CD14-positive monocyte (primary cell): ENCODE results near the gene TOR1A. TPM values are rescaled to one million over a fixed set of nuclear protein-coding genes. Genes with fewer than 3 reads are reported as not detected.

ENCODE experiments used
- DNase-seq, 3 donors: peaks; one replicate each; pipeline ENCODE4 v3.0.0-alpha.2; 2011 to 2022
- H2AFZ ChIP-seq: 2 replicates; pipeline ENCODE4 v1.6.0; 2012; ENCODE audit warnings: mild to moderate bottlenecking, low read depth, low read length, inconsistent platforms; ENCODE audit not compliant: insufficient read depth, poor library complexity, severe bottlenecking
- H3K27ac ChIP-seq, 2 donors: 1 replicate in 1 of 2; 2 replicates in 1 of 2; pipeline ENCODE4 v1.5.1; 2012 to 2013; ENCODE audit warnings: low read length in 2 of 2, control low read depth in 1 of 2, inconsistent platforms in 1 of 2, low read depth in 1 of 2, mild to moderate bottlenecking in 1 of 2
- H3K27me3 ChIP-seq, 2 donors: one replicate each; pipeline versions ENCODE4 v1.6.0 to v1.6.1; 2011 to 2013; ENCODE audit warnings: low read length in 2 of 2; ENCODE audit not compliant: control insufficient read depth in 2 of 2, insufficient read depth in 2 of 2
- H3K36me3 ChIP-seq, 2 donors: replicated peaks in 1 of 2; 1 replicate in 1 of 2; 2 replicates in 1 of 2; pipeline versions ENCODE4 v1.5.1 to v1.6.1; 2012 to 2013; ENCODE audit warnings: low read length in 2 of 2, control low read depth in 1 of 2, inconsistent platforms in 1 of 2, mild to moderate bottlenecking in 1 of 2; ENCODE audit not compliant: insufficient read depth in 2 of 2, control insufficient read depth in 1 of 2
- H3K4me1 ChIP-seq, 2 donors: 1 replicate in 1 of 2; 2 replicates in 1 of 2; pipeline versions ENCODE4 v1.5.1 to v1.6.1; 2012 to 2013; ENCODE audit warnings: low read length in 2 of 2, control low read depth in 1 of 2, inconsistent platforms in 1 of 2, mild to moderate bottlenecking in 1 of 2, moderate library complexity in 1 of 2; ENCODE audit not compliant: insufficient read depth in 2 of 2, control insufficient read depth in 1 of 2
- H3K4me2 ChIP-seq: replicated peaks from 2 replicates; pipeline ENCODE3; 2012; ENCODE audit warnings: low read length, moderate library complexity, mild to moderate bottlenecking; ENCODE audit not compliant: poor library complexity, severe bottlenecking; ENCODE audit errors: extremely low read depth
- H3K4me3 ChIP-seq, 3 experiments: fragments of 200-600 bp in 1 of 3; sonication (generic) in 1 of 3; replicated peaks in 1 of 3; 1 replicate in 2 of 3; 2 replicates in 1 of 3; pipeline ENCODE4 v1.5.1; 2011 to 2013; ENCODE audit warnings: low read length in 3 of 3, mild to moderate bottlenecking in 3 of 3, control low read depth in 2 of 3, low read depth in 2 of 3, inconsistent platforms in 1 of 3, moderate library complexity in 1 of 3
- H3K79me2 ChIP-seq: 2 replicates; pipeline ENCODE4 v1.6.0; 2012; ENCODE audit warnings: mild to moderate bottlenecking, control low read depth, inconsistent platforms, low read length, moderate library complexity; ENCODE audit not compliant: insufficient read depth
- H3K9ac ChIP-seq: 2 replicates; pipeline ENCODE4 v1.6.0; 2017; ENCODE audit warnings: low read length, mild to moderate bottlenecking; ENCODE audit not compliant: insufficient read depth, poor library complexity, severe bottlenecking
- H3K9me3 ChIP-seq, 2 donors: replicated peaks in 1 of 2; 1 replicate in 1 of 2; 2 replicates in 1 of 2; pipeline versions ENCODE4 v1.5.1 to v1.6.1; 2012 to 2013; ENCODE audit warnings: low read length in 2 of 2, control low read depth in 1 of 2; ENCODE audit not compliant: control insufficient read depth in 1 of 2, insufficient read depth in 1 of 2
- H4K20me1 ChIP-seq: 2 replicates; pipeline ENCODE4 v1.6.0; 2012; ENCODE audit warnings: mild to moderate bottlenecking, low read length, control low read depth, moderate library complexity; ENCODE audit not compliant: insufficient read depth
- H3K27ac Mint-ChIP-seq, 7 donors: one replicate each; pipeline ENCODE4 v1.8.0; 2020; ENCODE audit warnings: mild to moderate bottlenecking in 7 of 7, mixed read lengths in 7 of 7, moderate library complexity in 6 of 7, inconsistent platforms in 2 of 7
- H3K27me3 Mint-ChIP-seq, 3 donors: one replicate each; pipeline ENCODE4 v1.8.0; 2021 to 2022; ENCODE audit warnings: low read depth in 3 of 3, mild to moderate bottlenecking in 3 of 3, mixed read lengths in 3 of 3, moderate library complexity in 3 of 3, inconsistent platforms in 1 of 3
- H3K36me3 Mint-ChIP-seq, 2 donors: one replicate each; pipeline ENCODE4 v1.8.0; 2020; ENCODE audit warnings: mixed read lengths in 2 of 2, inconsistent platforms in 1 of 2, mild to moderate bottlenecking in 1 of 2
- H3K4me1 Mint-ChIP-seq: one replicate; pipeline ENCODE4 v1.8.0; 2020; ENCODE audit warnings: mild to moderate bottlenecking, mixed read lengths
- H3K4me3 Mint-ChIP-seq, 2 donors: one replicate each; pipeline ENCODE4 v1.8.0; 2020; ENCODE audit warnings: mild to moderate bottlenecking in 2 of 2, mixed read lengths in 2 of 2, moderate library complexity in 1 of 2
- H3K9me3 Mint-ChIP-seq, 7 donors: one replicate each; pipeline ENCODE4 v1.8.0; 2020 to 2022; ENCODE audit warnings: mixed read lengths in 7 of 7, mild to moderate bottlenecking in 6 of 7, moderate library complexity in 6 of 7, inconsistent platforms in 2 of 7
- WGBS: methylation state at CpG from one replicate; pipeline ENCODE4 v1.1.5; 2013; ENCODE audit warnings: missing lambda C conversion rate; ENCODE audit not compliant: insufficient coverage; 5-methylcytosine and 5-hydroxymethylcytosine counted together
- intact Hi-C, 2 donors: fragments of 100-400 bp; cut with micrococcal nuclease; formaldehyde crosslinking; loops; one replicate each; pipeline versions ENCODE4 v1.15.0 to v1.15.1; 2023
- polyA plus RNA-seq, 3 donors: library from polyadenylated mRNA; depleted of rRNA in 1 of 3; unstranded in 2 of 3; stranded (reverse) in 1 of 3; fragments of 300-500 nt in 2 of 3; fragments of >200 nt in 1 of 3; fragmentation: Illumina TruSeq in 2 of 3; gene quantifications; 1 replicate in 2 of 3; 2 replicates in 1 of 3; pipeline ENCODE4 v1.2.3, GENCODE V29; 2012 to 2021
- TF ChIP-seq, protein P1 (sequence below): fragments of 200-600 bp; IDR thresholded peaks from one replicate; pipeline ENCODE4 v1.8.0; 2022; ENCODE audit warnings: antibody characterized with exemption, mild to moderate bottlenecking

Gene TOR1A
- polyA plus RNA-seq, 3 donors = 41.2 to 95.3 (median 89.6) TPM

DNA sequence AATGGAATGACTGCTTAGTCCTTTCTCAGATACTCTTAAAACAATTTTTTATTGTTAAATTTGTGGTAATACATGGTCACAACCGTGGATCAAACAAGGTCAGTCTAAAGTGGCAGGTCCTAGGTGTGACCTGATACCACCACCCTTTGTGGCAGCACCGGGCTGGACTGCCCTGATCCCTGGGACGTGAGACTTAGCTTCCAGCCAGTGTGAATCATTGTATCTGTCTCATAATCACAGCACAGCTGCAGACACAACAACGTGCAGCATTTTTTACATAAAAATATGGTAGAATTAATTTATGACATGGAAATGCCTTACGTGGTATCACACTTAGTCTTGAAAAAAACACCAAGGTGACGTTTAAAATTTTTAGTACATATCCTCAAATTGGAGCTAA is 13.1 kb downstream of the TOR1A start:
- peak overlapping the region in 1 of 7 donors; percentile 30 for H3K27ac Mint-ChIP-seq
- peaks cover 66% of the 10 kb centered on the region for H3K79me2 ChIP-seq
- no peak overlapping the region for H3K27ac ChIP-seq
- H4K20me1 ChIP-seq = peaks cover 84% of the 10 kb centered on the region
- WGBS = no CpG with 5 or more reads among the region's 6 CpGs
- peaks cover 0 to 3% (median 0%) of the 10 kb centered on the region in 7 donors for H3K9me3 Mint-ChIP-seq
- no peak overlapping the region for H2AFZ ChIP-seq
- H3K4me1 Mint-ChIP-seq = peaks cover 26% of the 10 kb centered on the region
- TF ChIP-seq, protein P1, sequence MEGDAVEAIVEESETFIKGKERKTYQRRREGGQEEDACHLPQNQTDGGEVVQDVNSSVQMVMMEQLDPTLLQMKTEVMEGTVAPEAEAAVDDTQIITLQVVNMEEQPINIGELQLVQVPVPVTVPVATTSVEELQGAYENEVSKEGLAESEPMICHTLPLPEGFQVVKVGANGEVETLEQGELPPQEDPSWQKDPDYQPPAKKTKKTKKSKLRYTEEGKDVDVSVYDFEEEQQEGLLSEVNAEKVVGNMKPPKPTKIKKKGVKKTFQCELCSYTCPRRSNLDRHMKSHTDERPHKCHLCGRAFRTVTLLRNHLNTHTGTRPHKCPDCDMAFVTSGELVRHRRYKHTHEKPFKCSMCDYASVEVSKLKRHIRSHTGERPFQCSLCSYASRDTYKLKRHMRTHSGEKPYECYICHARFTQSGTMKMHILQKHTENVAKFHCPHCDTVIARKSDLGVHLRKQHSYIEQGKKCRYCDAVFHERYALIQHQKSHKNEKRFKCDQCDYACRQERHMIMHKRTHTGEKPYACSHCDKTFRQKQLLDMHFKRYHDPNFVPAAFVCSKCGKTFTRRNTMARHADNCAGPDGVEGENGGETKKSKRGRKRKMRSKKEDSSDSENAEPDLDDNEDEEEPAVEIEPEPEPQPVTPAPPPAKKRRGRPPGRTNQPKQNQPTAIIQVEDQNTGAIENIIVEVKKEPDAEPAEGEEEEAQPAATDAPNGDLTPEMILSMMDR = no peak
- no peak overlapping the region for H3K4me3 ChIP-seq
- H3K36me3 Mint-ChIP-seq = peaks cover 65 to 82% of the 10 kb centered on the region in 2 donors
- H3K9ac ChIP-seq = no peak overlapping the region
- no peak overlapping the region for H3K4me2 ChIP-seq
- DNase-seq = no peak
- peaks cover 73 to 83% of the 10 kb centered on the region in 2 donors for H3K36me3 ChIP-seq
- intact Hi-C loops = no loop called here
- peaks cover 14% of the 10 kb centered on the region in 2 donors for H3K4me1 ChIP-seq
- no peaks in the 10 kb centered on the region for H3K27me3 ChIP-seq
- no peaks in the 10 kb centered on the region for H3K9me3 ChIP-seq
- H3K27me3 Mint-ChIP-seq = peaks cover 0 to 1% (median 0%) of the 10 kb centered on the region in 3 donors
- H3K4me3 Mint-ChIP-seq = no peak overlapping the region

DNA sequence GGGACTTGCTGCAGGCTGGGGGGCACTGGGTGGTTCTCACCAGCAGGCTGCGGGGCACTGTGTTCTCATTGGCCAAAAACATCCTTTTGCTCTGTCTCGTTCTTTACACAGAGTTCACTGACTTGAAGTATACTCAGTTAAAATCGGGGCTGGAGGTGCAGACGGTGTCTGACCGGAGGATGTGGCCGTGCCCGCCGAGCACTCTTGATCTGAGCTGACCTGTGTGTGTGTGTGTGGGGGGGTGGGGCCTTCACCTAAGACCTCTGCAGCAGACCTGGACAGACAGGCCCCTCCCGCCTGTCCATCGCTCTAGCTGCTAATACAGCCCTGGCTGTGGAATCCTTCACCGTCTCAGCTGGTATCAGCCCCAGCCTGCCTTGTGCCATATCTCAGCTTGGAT is 13.8 kb downstream of the TOR1A start:
- Histone ChIP-seq H3K79me2 (peaks cover 59% of the 10 kb centered on the region), H3K9ac (no peak overlapping the region), H3K4me1 (peaks cover 20 to 21% of the 10 kb centered on the region in 2 donors), H3K27ac (no peak overlapping the region), H3K36me3 (peaks cover 66 to 76% of the 10 kb centered on the region in 2 donors), H3K9me3 (no peaks in the 10 kb centered on the region), H3K4me2 (no peak overlapping the region), H2AFZ (no peak overlapping the region), H4K20me1 (peaks cover 77% of the 10 kb centered on the region), H3K4me3 (no peak overlapping the region), H3K27me3 (no peaks in the 10 kb centered on the region)
- 100% methylated on average over 6 of the region's 11 CpGs for WGBS
- intact Hi-C loops = no loop called here
- peaks cover 59 to 80% of the 10 kb centered on the region in 2 donors for H3K36me3 Mint-ChIP-seq
- peaks cover 0 to 3% (median 0%) of the 10 kb centered on the region in 7 donors for H3K9me3 Mint-ChIP-seq
- peaks cover 32% of the 10 kb centered on the region for H3K4me1 Mint-ChIP-seq
- H3K27ac Mint-ChIP-seq = no peak overlapping the region
- H3K27me3 Mint-ChIP-seq = peaks cover 0 to 1% (median 0%) of the 10 kb centered on the region in 3 donors
- TF ChIP-seq, protein P1 = no peak
- DNase-seq = no peak
- H3K4me3 Mint-ChIP-seq = no peak overlapping the region
